Measurements from ENCODE around the gene CAPN12. TPM values are rescaled to one million over a fixed set of nuclear protein-coding genes. Genes with fewer than 3 reads are reported as not detected.

CAPN12 gene
- total and polyA plus RNA-seq, 2 of the 8 experiments (the other 6 are each of a cell fraction or from before 2014, with no cell fraction given), result 8.8 to 20.0 TPM

DNA sequence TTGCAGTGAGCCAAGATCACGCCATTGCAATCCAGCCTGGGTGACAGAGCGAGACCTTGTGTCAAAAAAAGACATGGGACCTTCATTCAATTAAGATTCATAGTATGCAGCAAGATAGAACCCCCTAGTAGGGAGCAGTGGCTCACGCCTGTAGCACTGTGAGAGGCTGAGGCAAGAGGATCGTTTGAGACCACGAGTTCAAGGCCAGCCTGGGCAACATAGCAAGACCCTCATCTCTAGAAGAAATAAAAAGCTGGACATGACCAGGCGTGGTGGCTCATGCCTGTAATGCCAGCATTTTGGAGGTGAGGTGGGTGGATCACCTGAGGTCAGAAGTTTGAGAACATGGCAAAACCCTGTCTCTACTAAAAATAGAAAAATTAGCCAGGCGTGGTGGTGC is 36.2 kb upstream of the CAPN12 start:
- no peak overlapping the region for H3K4me3 ChIP-seq (ENCODE audit: extremely low read depth in 1 of 4, insufficient read depth in 2 of 4, low read depth in 3 of 4, low read length in 4 of 4)
- H3K27ac ChIP-seq (ENCODE audit: low read depth, low read length), result no peak overlapping the region
- no peak overlapping the region for H3K23ac ChIP-seq (ENCODE audit: insufficient read length)
- POLR2A ChIA-PET (ENCODE audit: partially characterized antibody), result no interaction called here
- H3K9me3 ChIP-seq (ENCODE audit: insufficient read depth in 2 of 2, low read depth in 1 of 2, low read length in 1 of 2), result no peaks in the 10 kb centered on the region
- no peak overlapping the region for H2BK20ac ChIP-seq (ENCODE audit: low read length)
- no peak overlapping the region for H4K91ac ChIP-seq (replicated peaks; ENCODE audit: insufficient read length, low read length)
- whole genome bisulfite sequencing, 2 experiments (ENCODE audit: extremely low coverage in 1 of 2, insufficient coverage in 1 of 2, insufficient read length in 1 of 2, insufficient replicate concordance in 2 of 2, low coverage in 1 of 2, low lambda C conversion rate in 2 of 2, missing lambda C conversion rate in 1 of 2), result 88% methylated on average over 7 of the region's 7 CpGs; no CpG with 5 or more reads in 1 of the 2 experiments
- no peak overlapping the region for H2AFZ ChIP-seq (ENCODE audit: low read length)
- no peak overlapping the region for H3K4ac ChIP-seq (replicated peaks; ENCODE audit: insufficient read length, low read depth, low read length)
- H3K14ac ChIP-seq (ENCODE audit: insufficient read length), result no peak overlapping the region
- H3K23me2 ChIP-seq (ENCODE audit: low read depth, low read length), result no peaks in the 10 kb centered on the region
- H2BK5ac ChIP-seq (ENCODE audit: low read depth, low read length), result no peak overlapping the region
- H3K4me2 ChIP-seq (ENCODE audit: insufficient read depth in 1 of 2, low read depth in 2 of 2, low read length in 2 of 2), result no peak overlapping the region
- no peaks in the 10 kb centered on the region for H3K79me2 ChIP-seq (ENCODE audit: control insufficient read depth in 1 of 2, insufficient read depth in 2 of 2, low read length in 2 of 2)
- no peak overlapping the region for H3K9ac ChIP-seq (replicated peaks in 1 of 4; ENCODE audit: extremely low read depth in 1 of 4, low read depth in 3 of 4, low read length in 3 of 4)
- no peaks in the 10 kb centered on the region for H3K4me1 ChIP-seq (replicated peaks in 1 of 4; ENCODE audit: control insufficient read depth in 3 of 4, insufficient read depth in 4 of 4, low read length in 3 of 4)
- no peak overlapping the region for H2AK5ac ChIP-seq (ENCODE audit: low read depth, low read length)
- H3K56ac ChIP-seq (replicated peaks; ENCODE audit: insufficient read length, low read depth, low read length), result no peak overlapping the region
- H3K36me3 ChIP-seq (ENCODE audit: control insufficient read depth in 2 of 4, insufficient read depth in 4 of 4, low read length in 3 of 4), result no peaks in the 10 kb centered on the region
- no peaks in the 10 kb centered on the region for H4K20me1 ChIP-seq (replicated peaks in 1 of 2; ENCODE audit: control insufficient read depth in 1 of 2, insufficient read depth in 2 of 2, low read length in 2 of 2)
- CTCF ChIA-PET (ENCODE audit: partially characterized antibody), result interaction anchor here (1.7 kb wide), 1 partner anchor 11 kb away, joined by 7 read pairs; no protein-coding TSS in a partner anchor
- no peak for FAIRE-seq
- no peak for DNase-seq (ENCODE audit: low read depth in 1 of 2, low spot score in 2 of 2)
- H4K8ac ChIP-seq (ENCODE audit: extremely low read depth, insufficient read depth, low read length), result peak overlapping the region; percentile 35; the same call in 1 of the 2 replicates
- no peak overlapping the region for H3K18ac ChIP-seq (ENCODE audit: extremely low read depth, low read length)
- H2BK120ac ChIP-seq (replicated peaks; ENCODE audit: low read depth, low read length), result no peak overlapping the region
- H2BK12ac ChIP-seq (ENCODE audit: low read depth, low read length), result no peak overlapping the region
- H2BK15ac ChIP-seq (ENCODE audit: low read length), result no peak overlapping the region
- H3K27me3 ChIP-seq (replicated peaks in 1 of 4; ENCODE audit: control insufficient read depth in 3 of 4, extremely low read depth in 1 of 4, insufficient read depth in 3 of 4, low read length in 3 of 4), result no peaks in the 10 kb centered on the region
- H4K5ac ChIP-seq (ENCODE audit: insufficient read length, low read depth, low read length), result no peak overlapping the region
- H3K79me1 ChIP-seq (ENCODE audit: low read depth, low read length), result no peaks in the 10 kb centered on the region
- TF ChIP-seq TEAD4 (IDR thresholded peaks at IDR 0.05; ENCODE audit: low read depth, low read length) (no peak), CHD1 (IDR thresholded peaks at IDR 0.05; ENCODE audit: low read depth, low read length) (no peak), SRF (IDR thresholded peaks at IDR 0.05; ENCODE audit: low read depth, low read length) (no peak), RBBP5 (IDR thresholded peaks at IDR 0.05; ENCODE audit: borderline replicate concordance, low read depth, low read length) (no peak), RXRA (IDR thresholded peaks at IDR 0.05; ENCODE audit: insufficient read depth, low read depth, low read length) (no peak), NRF1 (IDR thresholded peaks at IDR 0.05; ENCODE audit: low read depth, low read length) (no peak), KDM4A (IDR thresholded peaks at IDR 0.05; ENCODE audit: low read depth, low read length, severe bottlenecking) (no peak), KDM5A (IDR thresholded peaks at IDR 0.05; ENCODE audit: low read length) (no peak), SIRT6 (IDR thresholded peaks at IDR 0.05; ENCODE audit: low read length) (no peak), POU5F1 (IDR thresholded peaks at IDR 0.05; ENCODE audit: low read depth, low read length) (no peak), CREB1 (IDR thresholded peaks at IDR 0.05) (no peak), GABPA (IDR thresholded peaks at IDR 0.05; ENCODE audit: borderline replicate concordance, insufficient read depth, low read length) (no peak), SUZ12 (IDR thresholded peaks at IDR 0.05; ENCODE audit: low read length) (no peak), HDAC6 (IDR thresholded peaks at IDR 0.05; ENCODE audit: low read depth, low read length) (no peak)
- TF ChIP-seq, protein P1, sequence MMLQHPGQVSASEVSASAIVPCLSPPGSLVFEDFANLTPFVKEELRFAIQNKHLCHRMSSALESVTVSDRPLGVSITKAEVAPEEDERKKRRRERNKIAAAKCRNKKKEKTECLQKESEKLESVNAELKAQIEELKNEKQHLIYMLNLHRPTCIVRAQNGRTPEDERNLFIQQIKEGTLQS (IDR thresholded peaks at IDR 0.05; ENCODE audit: insufficient read depth, low read depth, low read length), result no peak
